Measurements from ENCODE around the gene FAF2.

Gene FAF2

GRCh38 chr5:176424181-176424580 is 24.0 kb upstream of the FAF2 start:
- no peaks in the 10 kb centered on the region for H3K27me3 ChIP-seq
- no peaks in the 10 kb centered on the region for H3K4me1 ChIP-seq (ENCODE audit: control insufficient read depth in 1 of 2, insufficient read depth in 1 of 2, low read depth in 1 of 2, low read length in 1 of 2)

GRCh38 chr5:176425138-176425537 is 23.0 kb upstream of the FAF2 start:
- Histone ChIP-seq H3K9me3 (no peaks in the 10 kb centered on the region), H3K36me3 (no peaks in the 10 kb centered on the region), H3K27me3 (no peaks in the 10 kb centered on the region), H3K4me3 (ENCODE audit: low read depth in 1 of 2, low read length in 1 of 2) (no peak overlapping the region), H3K27ac (no peak overlapping the region), H3K4me1 (ENCODE audit: control insufficient read depth in 1 of 2, insufficient read depth in 1 of 2, low read depth in 1 of 2, low read length in 1 of 2) (no peaks in the 10 kb centered on the region)
- no peak for TF ChIP-seq CTCF (IDR thresholded peaks at IDR 0.05)

More at GRCh38 chr5:176424181-176424580, 24.0 kb upstream of the FAF2 start:
- Histone ChIP-seq H3K36me3 (no peaks in the 10 kb centered on the region), H3K4me3 (ENCODE audit: low read depth in 1 of 2, low read length in 1 of 2) (no peak overlapping the region), H3K9me3 (no peaks in the 10 kb centered on the region), H3K27ac (no peak overlapping the region)
- TF ChIP-seq CTCF (IDR thresholded peaks at IDR 0.05) = no peak

- Histone ChIP-seq H3K36me3 (no peaks in the 10 kb centered on the region), H3K27ac (no peak overlapping the region), H3K9me3 (no peaks in the 10 kb centered on the region), H3K4me1 (ENCODE audit: control insufficient read depth in 1 of 2, insufficient read depth in 1 of 2, low read depth in 1 of 2, low read length in 1 of 2) (no peaks in the 10 kb centered on the region), H3K27me3 (no peaks in the 10 kb centered on the region), H3K4me3 (ENCODE audit: low read depth in 1 of 2, low read length in 1 of 2) (no peak overlapping the region)
- TF ChIP-seq CTCF (IDR thresholded peaks at IDR 0.05) = no peak
Measured at GRCh38 chr5:176425791-176426190, 22.4 kb upstream of the FAF2 start.

- no peaks in the 10 kb centered on the region for H3K4me1 ChIP-seq (ENCODE audit: control insufficient read depth in 1 of 2, insufficient read depth in 1 of 2, low read depth in 1 of 2, low read length in 1 of 2)
- H3K27me3 ChIP-seq = peaks cover 3% of the 10 kb centered on the region
Measured at GRCh38 chr5:176426876-176427275, 21.3 kb upstream of the FAF2 start.

GRCh38 chr5:176427971-176428370 is 20.2 kb upstream of the FAF2 start:
- Histone ChIP-seq H3K9me3 (no peaks in the 10 kb centered on the region), H3K27me3 (peaks cover 5% of the 10 kb centered on the region), H3K4me1 (ENCODE audit: control insufficient read depth in 1 of 2, insufficient read depth in 1 of 2, low read depth in 1 of 2, low read length in 1 of 2) (no peaks in the 10 kb centered on the region), H3K36me3 (no peaks in the 10 kb centered on the region), H3K4me3 (ENCODE audit: low read depth in 1 of 2, low read length in 1 of 2) (no peak overlapping the region), H3K27ac (no peak overlapping the region)
- TF ChIP-seq CTCF (IDR thresholded peaks at IDR 0.05) = no peak

More at GRCh38 chr5:176426876-176427275, 21.3 kb upstream of the FAF2 start:
- Histone ChIP-seq H3K27ac (no peak overlapping the region), H3K4me3 (ENCODE audit: low read depth in 1 of 2, low read length in 1 of 2) (no peak overlapping the region), H3K9me3 (no peaks in the 10 kb centered on the region), H3K36me3 (no peaks in the 10 kb centered on the region)
- no peak for TF ChIP-seq CTCF (IDR thresholded peaks at IDR 0.05)

GRCh38 chr5:176429972-176430371 is 18.2 kb upstream of the FAF2 start:
- H3K27ac ChIP-seq = no peak overlapping the region
- H3K9me3 ChIP-seq = no peaks in the 10 kb centered on the region

More at GRCh38 chr5:176429972-176430371, 18.2 kb upstream of the FAF2 start:
- H3K4me1 ChIP-seq (ENCODE audit: control insufficient read depth in 1 of 2, insufficient read depth in 1 of 2, low read depth in 1 of 2, low read length in 1 of 2) = no peaks in the 10 kb centered on the region
- TF ChIP-seq CTCF (IDR thresholded peaks at IDR 0.05) = no peak
- H3K27me3 ChIP-seq = peaks cover 5% of the 10 kb centered on the region
- no peak overlapping the region for H3K4me3 ChIP-seq (ENCODE audit: low read depth in 1 of 2, low read length in 1 of 2)
- no peaks in the 10 kb centered on the region for H3K36me3 ChIP-seq
